K562 (cell line): ENCODE results near the gene GLIS2.

Experiments used
- ARID4B ChIP-seq: sonication (generic); formaldehyde crosslinking; IDR thresholded peaks from 2 replicates; pipeline ENCODE4 v1.8.0; 2022; ENCODE audit warnings: mild to moderate bottlenecking, missing genetic modification reagents
- CEBPB ChIP-seq: fragments of 450-650 bp; IDR thresholded peaks from 2 replicates; pipeline ENCODE4 v1.6.1; 2016; ENCODE audit warnings: missing genetic modification characterization, missing compliant biosample characterization
- CREM ChIP-seq: IDR thresholded peaks from 2 replicates; pipeline ENCODE4 v1.6.1; 2014; ENCODE audit warnings: antibody characterized with exemption, low read depth
- CTCF ChIP-seq, 3 experiments: IDR thresholded peaks in 2 of 3; conservative IDR thresholded peaks in 1 of 3; 2 replicates each; pipeline ENCODE4 v1.5.1; 2011 to 2012; ENCODE audit warnings: low read length in 3 of 3, mild to moderate bottlenecking in 3 of 3, control low read depth in 2 of 3, improper control_type of control experiment in 1 of 3, inconsistent platforms in 1 of 3, low read depth in 1 of 3, mixed read lengths in 1 of 3, moderate library complexity in 1 of 3; ENCODE audit not compliant: insufficient read depth in 2 of 3
- EHMT2 ChIP-seq: fragments of 450-650 bp; IDR thresholded peaks from 2 replicates; pipeline ENCODE4 v1.6.1; 2018; ENCODE audit warnings: antibody characterized with exemption
- ETV1 ChIP-seq: fragments of 450-650 bp; conservative IDR thresholded peaks from 2 replicates; pipeline ENCODE4 v1.6.1; 2016; ENCODE audit warnings: missing genetic modification characterization, control low read depth, low read depth, missing compliant biosample characterization
- GTF2F1 ChIP-seq: IDR thresholded peaks from 2 replicates; pipeline ENCODE4 v1.6.1; 2011; ENCODE audit warnings: low read depth, low read length, improper control_type of control experiment
- HNRNPH1 ChIP-seq: fragments of 200-400 bp; formaldehyde crosslinking; optimal IDR thresholded peaks from 2 replicates; pipeline ENCODE3; 2017; ENCODE audit warnings: low read depth, mild to moderate bottlenecking, low read length, moderate library complexity
- SMC3 ChIP-seq: conservative IDR thresholded peaks from 2 replicates; pipeline ENCODE4 v1.6.1; 2011; ENCODE audit warnings: low read depth, low read length, improper control_type of control experiment; ENCODE audit not compliant: insufficient read depth
- TAF1 ChIP-seq: IDR thresholded peaks from 2 replicates; pipeline ENCODE4 v1.6.1; 2011; ENCODE audit warnings: mild to moderate bottlenecking, low read length, moderate library complexity; ENCODE audit not compliant: insufficient read depth, control insufficient read depth, severe bottlenecking; ENCODE audit errors: extremely low read depth

DNA sequence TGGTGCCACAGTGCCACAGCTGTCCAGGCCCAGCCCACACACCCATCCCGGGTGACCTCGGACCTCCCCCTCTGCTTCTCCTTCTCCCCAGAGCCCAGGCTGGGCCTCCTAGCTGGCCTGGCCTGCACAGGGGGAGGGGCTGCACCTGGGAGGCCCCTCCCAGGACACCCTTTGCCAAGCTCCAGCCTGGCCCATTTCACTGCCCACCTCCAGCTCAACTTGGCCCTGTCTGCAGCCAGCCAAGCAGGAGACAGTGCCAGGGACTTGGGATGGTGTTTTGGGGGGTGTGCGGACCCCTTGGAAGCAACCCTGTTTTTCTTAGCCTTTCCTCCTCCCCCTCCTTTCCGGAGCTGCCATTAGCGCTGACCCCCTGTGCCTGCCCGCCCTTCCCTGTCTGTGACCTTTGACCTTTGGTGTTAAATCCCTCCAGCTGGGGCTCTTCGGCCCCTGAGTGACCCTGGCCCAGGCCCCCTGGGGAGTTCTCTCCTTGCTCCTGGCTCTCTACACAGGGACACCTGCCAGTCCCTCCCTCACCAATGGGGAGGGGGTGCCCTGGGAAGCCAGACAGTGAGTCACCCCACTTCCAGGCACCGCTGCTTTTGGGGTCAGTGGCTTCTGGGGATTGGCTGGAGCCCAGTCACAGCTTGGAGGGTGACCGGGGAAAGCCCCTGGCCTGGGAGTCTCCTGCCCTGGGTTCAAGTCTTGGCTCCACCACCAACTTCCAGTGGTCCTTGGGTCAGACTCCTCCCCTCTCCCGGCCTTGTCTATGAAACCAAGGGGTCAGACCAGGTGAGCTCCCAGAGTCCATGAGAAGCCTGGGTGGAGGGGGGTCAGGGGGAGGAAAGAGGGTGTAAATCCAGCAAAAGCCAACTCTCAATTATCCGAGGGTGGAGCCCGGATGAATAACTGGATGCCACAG is 1.9 kb downstream of the GLIS2 start:
- TF ChIP-seq EHMT2 (no peak), ETV1 (no peak), ARID4B (CRISPR knock-in tag) (no peak), SMC3 (no peak), CTCF (IDR thresholded peaks at IDR 0.05 in 2 of 3, conservative IDR thresholded peaks at IDR 0.05 in 1 of 3; ENCODE audit: insufficient read depth in 2 of 3, low read depth in 1 of 3, low read length in 3 of 3) (no peak), HNRNPH1 (no peak), CREM (no peak), GTF2F1 (no peak), TAF1 (no peak), CEBPB (no peak)
